CD8-positive, alpha-beta memory T cell (primary cell): Measurements from ENCODE around the gene SERPINI2. TPM values are rescaled to one million over a fixed set of nuclear protein-coding genes. Genes with fewer than 3 reads are reported as not detected.

ENCODE experiments used
- CTCF ChIA-PET: fragments of 350-600 bp; sonication (Branson Sonifier 250); formaldehyde crosslinking; loops from one replicate; lab custom pipeline; 2021; ENCODE audit warnings: antibody characterized with exemption; lab: Charles Lee
- POLR2A ChIA-PET: fragments of 350-600 bp; sonication (Branson Sonifier 250); formaldehyde crosslinking; loops from one replicate; lab custom pipeline; 2021; ENCODE audit warnings: antibody characterized with exemption; lab: Charles Lee
- DNase-seq, 5 donors: peaks; one replicate each; pipeline versions ENCODE4 v3.0.0 to v3.0.0-alpha.2; 2020 to 2022; ENCODE audit warnings: mixed read lengths in 1 of 5
- H3K27ac ChIP-seq: one replicate; pipeline ENCODE4 v1.7.0; 2013; ENCODE audit warnings: low read depth, mild to moderate bottlenecking, low read length, moderate library complexity
- H3K27me3 ChIP-seq: 2 replicates; pipeline ENCODE4 v1.7.0; 2013; ENCODE audit warnings: low read length, mild to moderate bottlenecking; ENCODE audit not compliant: insufficient read depth, poor library complexity, severe bottlenecking
- H3K36me3 ChIP-seq: 2 replicates; pipeline ENCODE4 v1.7.0; 2013; ENCODE audit warnings: mild to moderate bottlenecking, low read length, moderate library complexity; ENCODE audit not compliant: insufficient read depth
- H3K4me1 ChIP-seq: 2 replicates; pipeline ENCODE4 v1.7.0; 2013; ENCODE audit warnings: mild to moderate bottlenecking, low read length, moderate library complexity; ENCODE audit not compliant: insufficient read depth
- H3K4me3 ChIP-seq: 2 replicates; pipeline ENCODE4 v1.7.0; 2013; ENCODE audit warnings: mild to moderate bottlenecking, low read length
- H3K9me3 ChIP-seq: 2 replicates; pipeline ENCODE4 v1.7.0; 2013; ENCODE audit warnings: mild to moderate bottlenecking, low read length
- H3K27ac Mint-ChIP-seq, 8 donors: one replicate each; pipeline ENCODE4 v1.8.0; 2020 to 2021; ENCODE audit warnings: mixed read lengths in 8 of 8, mild to moderate bottlenecking in 6 of 8, inconsistent platforms in 3 of 8, moderate library complexity in 3 of 8
- H3K27me3 Mint-ChIP-seq, 2 donors: one replicate each; pipeline ENCODE4 v1.8.0; 2020 to 2021; ENCODE audit warnings: mixed read lengths in 2 of 2, mild to moderate bottlenecking in 1 of 2, moderate library complexity in 1 of 2
- H3K36me3 Mint-ChIP-seq, 3 donors: one replicate each; pipeline ENCODE4 v1.8.0; 2020 to 2021; ENCODE audit warnings: mixed read lengths in 3 of 3, inconsistent platforms in 1 of 3, mild to moderate bottlenecking in 1 of 3
- H3K4me1 Mint-ChIP-seq, 3 donors: one replicate each; pipeline ENCODE4 v1.8.0; 2020 to 2021; ENCODE audit warnings: mixed read lengths in 3 of 3, inconsistent platforms in 1 of 3, mild to moderate bottlenecking in 1 of 3
- H3K4me3 Mint-ChIP-seq, 7 donors: one replicate each; pipeline ENCODE4 v1.8.0; 2020 to 2021; ENCODE audit warnings: mixed read lengths in 7 of 7, mild to moderate bottlenecking in 6 of 7, moderate library complexity in 4 of 7, inconsistent platforms in 2 of 7
- H3K9me3 Mint-ChIP-seq, 5 donors: one replicate each; pipeline ENCODE4 v1.8.0; 2020 to 2022; ENCODE audit warnings: mixed read lengths in 5 of 5, mild to moderate bottlenecking in 3 of 5, moderate library complexity in 2 of 5, inconsistent platforms in 1 of 5
- polyA plus RNA-seq: library from polyadenylated mRNA; unstranded; fragments of 300-500 nt; fragmentation: Illumina TruSeq; gene quantifications from one replicate; pipeline ENCODE4 v1.2.3, GENCODE V29; 2021
- total RNA-seq, 2 experiments: library from RNA; stranded (reverse); gene quantifications; one replicate each; pipeline ENCODE4 v1.2.3, GENCODE V29; 2021

Gene SERPINI2
- total and polyA plus RNA-seq, 3 experiments from 2014 or later = not detected

GRCh38 chr3:167491621-167492020 lies 17.8 kb upstream of the SERPINI2 start:
- Mint-ChIP-seq H3K4me3 (no peak overlapping the region), H3K27ac (no peak overlapping the region), H3K9me3 (peaks cover 0 to 4% (median 2%) of the 10 kb centered on the region in 5 donors), H3K36me3 (no peaks in the 10 kb centered on the region), H3K27me3 (no peaks in the 10 kb centered on the region), H3K4me1 (no peaks in the 10 kb centered on the region)
- ChIA-PET CTCF (no interaction called here), POLR2A (no interaction called here)
- Histone ChIP-seq H3K36me3 (no peaks in the 10 kb centered on the region), H3K9me3 (no peaks in the 10 kb centered on the region), H3K4me1 (no peaks in the 10 kb centered on the region), H3K4me3 (no peak overlapping the region), H3K27ac (no peak overlapping the region), H3K27me3 (no peaks in the 10 kb centered on the region)
- DNase-seq = no peak

GRCh38 chr3:167489571-167489970 lies 15.7 kb upstream of the SERPINI2 start:
- no peak overlapping the region for H3K4me3 ChIP-seq
- H3K4me1 Mint-ChIP-seq = no peaks in the 10 kb centered on the region
- H3K27ac ChIP-seq = no peak overlapping the region
- no peaks in the 10 kb centered on the region for H3K4me1 ChIP-seq
- H3K9me3 Mint-ChIP-seq = peaks cover 0 to 9% (median 2%) of the 10 kb centered on the region in 5 donors
- no peaks in the 10 kb centered on the region for H3K36me3 Mint-ChIP-seq
- H3K4me3 Mint-ChIP-seq = no peak overlapping the region
- H3K36me3 ChIP-seq = no peaks in the 10 kb centered on the region
- H3K9me3 ChIP-seq = no peaks in the 10 kb centered on the region
- no peak for DNase-seq
- ChIA-PET POLR2A (no interaction called here), CTCF (no interaction called here)
- no peaks in the 10 kb centered on the region for H3K27me3 ChIP-seq
- no peak overlapping the region for H3K27ac Mint-ChIP-seq
- no peaks in the 10 kb centered on the region for H3K27me3 Mint-ChIP-seq

- ChIA-PET CTCF (no interaction called here), POLR2A (no interaction called here)
These were observed 13.7 kb upstream of the SERPINI2 start for GRCh38 chr3:167487556-167487955.

GRCh38 chr3:167484551-167484950 lies 10.7 kb upstream of the SERPINI2 start:
- Mint-ChIP-seq H3K27me3 (peaks cover 0 to 1% of the 10 kb centered on the region in 2 donors), H3K4me3 (no peak overlapping the region), H3K9me3 (peaks cover 0 to 16% (median 2%) of the 10 kb centered on the region in 5 donors), H3K27ac (no peak overlapping the region), H3K36me3 (no peaks in the 10 kb centered on the region), H3K4me1 (no peaks in the 10 kb centered on the region)
- Histone ChIP-seq H3K4me1 (no peaks in the 10 kb centered on the region), H3K9me3 (no peaks in the 10 kb centered on the region), H3K36me3 (no peaks in the 10 kb centered on the region), H3K27ac (no peak overlapping the region), H3K27me3 (no peaks in the 10 kb centered on the region), H3K4me3 (no peak overlapping the region)
- POLR2A ChIA-PET = no interaction called here
- CTCF ChIA-PET = no interaction called here
- DNase-seq = no peak

More at GRCh38 chr3:167487556-167487955, 13.7 kb upstream of the SERPINI2 start:
- no peaks in the 10 kb centered on the region for H3K36me3 ChIP-seq
- no peaks in the 10 kb centered on the region for H3K4me1 Mint-ChIP-seq
- peaks cover 0 to 15% (median 0%) of the 10 kb centered on the region in 5 donors for H3K9me3 Mint-ChIP-seq
- no peak overlapping the region for H3K4me3 Mint-ChIP-seq
- no peaks in the 10 kb centered on the region for H3K9me3 ChIP-seq
- DNase-seq = no peak
- H3K36me3 Mint-ChIP-seq = no peaks in the 10 kb centered on the region
- H3K27ac ChIP-seq = no peak overlapping the region
- H3K27me3 Mint-ChIP-seq = no peaks in the 10 kb centered on the region
- no peaks in the 10 kb centered on the region for H3K4me1 ChIP-seq
- no peak overlapping the region for H3K4me3 ChIP-seq
- H3K27ac Mint-ChIP-seq = no peak overlapping the region
- no peaks in the 10 kb centered on the region for H3K27me3 ChIP-seq

GRCh38 chr3:167483708-167484475 lies 10.1 kb upstream of the SERPINI2 start:
- no peaks in the 10 kb centered on the region for H3K4me1 ChIP-seq
- no peaks in the 10 kb centered on the region for H3K36me3 ChIP-seq
- Mint-ChIP-seq H3K36me3 (no peaks in the 10 kb centered on the region), H3K27me3 (peaks cover 0 to 1% of the 10 kb centered on the region in 2 donors), H3K27ac (peak overlapping the region in 1 of 8 donors; percentile 10), H3K9me3 (peaks cover 0 to 16% (median 2%) of the 10 kb centered on the region in 5 donors), H3K4me3 (no peak overlapping the region), H3K4me1 (no peaks in the 10 kb centered on the region)
- no peak for DNase-seq
- POLR2A ChIA-PET = no interaction called here
- no peaks in the 10 kb centered on the region for H3K9me3 ChIP-seq
- CTCF ChIA-PET = no interaction called here
- no peaks in the 10 kb centered on the region for H3K27me3 ChIP-seq
- no peak overlapping the region for H3K4me3 ChIP-seq
- no peak overlapping the region for H3K27ac ChIP-seq

DNA sequence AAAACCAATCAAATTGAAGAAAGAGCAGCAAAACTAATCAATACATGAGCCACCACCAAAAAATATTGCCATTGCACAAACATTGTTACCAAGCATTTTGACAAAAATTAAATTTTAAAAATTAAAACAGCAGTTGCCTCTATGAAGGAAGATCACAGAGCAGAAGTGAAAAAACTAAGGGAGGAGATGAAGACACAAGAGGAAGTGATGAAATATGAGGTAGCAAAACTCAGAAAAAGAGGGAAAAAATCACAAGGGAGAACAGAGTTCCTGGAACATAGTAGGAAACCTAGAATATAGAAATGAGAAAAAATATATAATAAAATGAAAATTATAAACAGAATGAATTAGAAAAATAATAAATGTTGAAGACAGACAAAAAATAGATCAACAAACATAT lies 7.3 kb upstream of the SERPINI2 start:
- no peaks in the 10 kb centered on the region for H3K4me1 Mint-ChIP-seq
- no peak overlapping the region for H3K4me3 Mint-ChIP-seq
- no peaks in the 10 kb centered on the region for H3K36me3 Mint-ChIP-seq
- Histone ChIP-seq H3K4me3 (no peak overlapping the region), H3K27ac (no peak overlapping the region), H3K36me3 (no peaks in the 10 kb centered on the region), H3K27me3 (no peaks in the 10 kb centered on the region), H3K9me3 (no peaks in the 10 kb centered on the region), H3K4me1 (no peaks in the 10 kb centered on the region)
- H3K27ac Mint-ChIP-seq = no peak overlapping the region
- ChIA-PET POLR2A (no interaction called here), CTCF (interaction anchor here (0.7 kb wide), 1 partner anchor 388 kb away, joined by 3 read pairs; no protein-coding TSS in a partner anchor)
- H3K27me3 Mint-ChIP-seq = peaks cover 0 to 1% of the 10 kb centered on the region in 2 donors
- H3K9me3 Mint-ChIP-seq = peaks cover 0 to 12% (median 0%) of the 10 kb centered on the region in 5 donors
- no peak for DNase-seq

DNA sequence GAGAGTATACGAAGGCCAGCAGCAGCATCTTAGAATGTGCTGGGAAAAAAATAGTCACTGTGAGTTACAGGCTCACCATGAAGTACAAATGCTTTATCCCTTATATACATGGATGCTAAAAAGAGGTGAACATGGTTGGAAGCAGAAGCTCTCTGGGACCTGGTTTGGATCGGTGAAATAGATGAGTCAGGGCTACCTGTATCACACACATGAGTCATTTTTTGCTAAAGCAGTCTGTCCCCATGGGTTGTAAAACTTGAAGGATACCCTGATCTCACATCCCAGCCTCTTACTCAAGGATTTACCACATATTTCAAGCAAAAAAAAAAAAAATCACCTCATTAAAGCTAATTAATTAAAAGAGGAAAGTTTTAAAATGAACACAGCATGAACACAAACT lies 6.9 kb upstream of the SERPINI2 start:
- no peaks in the 10 kb centered on the region for H3K4me1 Mint-ChIP-seq
- Histone ChIP-seq H3K9me3 (no peaks in the 10 kb centered on the region), H3K27me3 (no peaks in the 10 kb centered on the region), H3K27ac (no peak overlapping the region), H3K4me1 (no peaks in the 10 kb centered on the region), H3K36me3 (no peaks in the 10 kb centered on the region), H3K4me3 (no peak overlapping the region)
- ChIA-PET POLR2A (no interaction called here), CTCF (interaction anchor here (0.7 kb wide), 1 partner anchor 388 kb away, joined by 3 read pairs; no protein-coding TSS in a partner anchor)
- no peak overlapping the region for H3K27ac Mint-ChIP-seq
- DNase-seq = no peak
- H3K27me3 Mint-ChIP-seq = peaks cover 0 to 1% of the 10 kb centered on the region in 2 donors
- H3K4me3 Mint-ChIP-seq = no peak overlapping the region
- no peaks in the 10 kb centered on the region for H3K36me3 Mint-ChIP-seq
- peaks cover 0 to 9% (median 0%) of the 10 kb centered on the region in 5 donors for H3K9me3 Mint-ChIP-seq

GRCh38 chr3:167469381-167469780 lies 4.5 kb downstream of the SERPINI2 start:
- Histone ChIP-seq H3K9me3 (no peaks in the 10 kb centered on the region), H3K27ac (no peak overlapping the region), H3K4me3 (no peak overlapping the region), H3K36me3 (no peaks in the 10 kb centered on the region), H3K4me1 (no peaks in the 10 kb centered on the region), H3K27me3 (no peaks in the 10 kb centered on the region)
- POLR2A ChIA-PET = no interaction called here
- Mint-ChIP-seq H3K4me1 (no peaks in the 10 kb centered on the region), H3K36me3 (no peaks in the 10 kb centered on the region), H3K9me3 (no peaks in the 10 kb centered on the region), H3K27ac (no peak overlapping the region), H3K27me3 (peaks cover 0 to 2% of the 10 kb centered on the region in 2 donors), H3K4me3 (no peak overlapping the region)
- CTCF ChIA-PET = no interaction called here
- DNase-seq = no peak
